ENCODE results near the gene PPP3R1. TPM values are rescaled to one million over a fixed set of nuclear protein-coding genes. Genes with fewer than 3 reads are reported as not detected.

Gene PPP3R1
- total and polyA plus RNA-seq, 2 of the 8 experiments (the other 6 are each of a cell fraction or from before 2014, with no cell fraction given): 9.3 to 85.1 TPM

DNA sequence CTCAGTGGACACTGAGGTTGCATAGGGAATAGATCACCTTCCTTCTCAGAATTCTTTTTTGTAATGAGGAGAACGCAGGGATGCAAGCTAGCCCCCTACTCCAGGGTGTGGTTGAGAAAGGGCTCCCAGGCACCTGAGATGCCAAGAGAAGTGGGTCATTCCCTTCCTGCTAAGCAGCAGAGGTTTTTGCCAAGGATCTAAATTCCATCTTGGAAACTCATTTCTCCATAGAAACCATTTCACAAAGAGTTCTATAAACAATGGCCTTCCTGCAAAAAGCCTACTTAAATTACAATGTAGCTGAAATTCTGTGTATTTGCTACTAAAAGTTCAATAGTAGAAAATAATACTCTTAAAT, 3.7 kb upstream of the PPP3R1 start (continued):
- TF ChIP-seq, protein P1, sequence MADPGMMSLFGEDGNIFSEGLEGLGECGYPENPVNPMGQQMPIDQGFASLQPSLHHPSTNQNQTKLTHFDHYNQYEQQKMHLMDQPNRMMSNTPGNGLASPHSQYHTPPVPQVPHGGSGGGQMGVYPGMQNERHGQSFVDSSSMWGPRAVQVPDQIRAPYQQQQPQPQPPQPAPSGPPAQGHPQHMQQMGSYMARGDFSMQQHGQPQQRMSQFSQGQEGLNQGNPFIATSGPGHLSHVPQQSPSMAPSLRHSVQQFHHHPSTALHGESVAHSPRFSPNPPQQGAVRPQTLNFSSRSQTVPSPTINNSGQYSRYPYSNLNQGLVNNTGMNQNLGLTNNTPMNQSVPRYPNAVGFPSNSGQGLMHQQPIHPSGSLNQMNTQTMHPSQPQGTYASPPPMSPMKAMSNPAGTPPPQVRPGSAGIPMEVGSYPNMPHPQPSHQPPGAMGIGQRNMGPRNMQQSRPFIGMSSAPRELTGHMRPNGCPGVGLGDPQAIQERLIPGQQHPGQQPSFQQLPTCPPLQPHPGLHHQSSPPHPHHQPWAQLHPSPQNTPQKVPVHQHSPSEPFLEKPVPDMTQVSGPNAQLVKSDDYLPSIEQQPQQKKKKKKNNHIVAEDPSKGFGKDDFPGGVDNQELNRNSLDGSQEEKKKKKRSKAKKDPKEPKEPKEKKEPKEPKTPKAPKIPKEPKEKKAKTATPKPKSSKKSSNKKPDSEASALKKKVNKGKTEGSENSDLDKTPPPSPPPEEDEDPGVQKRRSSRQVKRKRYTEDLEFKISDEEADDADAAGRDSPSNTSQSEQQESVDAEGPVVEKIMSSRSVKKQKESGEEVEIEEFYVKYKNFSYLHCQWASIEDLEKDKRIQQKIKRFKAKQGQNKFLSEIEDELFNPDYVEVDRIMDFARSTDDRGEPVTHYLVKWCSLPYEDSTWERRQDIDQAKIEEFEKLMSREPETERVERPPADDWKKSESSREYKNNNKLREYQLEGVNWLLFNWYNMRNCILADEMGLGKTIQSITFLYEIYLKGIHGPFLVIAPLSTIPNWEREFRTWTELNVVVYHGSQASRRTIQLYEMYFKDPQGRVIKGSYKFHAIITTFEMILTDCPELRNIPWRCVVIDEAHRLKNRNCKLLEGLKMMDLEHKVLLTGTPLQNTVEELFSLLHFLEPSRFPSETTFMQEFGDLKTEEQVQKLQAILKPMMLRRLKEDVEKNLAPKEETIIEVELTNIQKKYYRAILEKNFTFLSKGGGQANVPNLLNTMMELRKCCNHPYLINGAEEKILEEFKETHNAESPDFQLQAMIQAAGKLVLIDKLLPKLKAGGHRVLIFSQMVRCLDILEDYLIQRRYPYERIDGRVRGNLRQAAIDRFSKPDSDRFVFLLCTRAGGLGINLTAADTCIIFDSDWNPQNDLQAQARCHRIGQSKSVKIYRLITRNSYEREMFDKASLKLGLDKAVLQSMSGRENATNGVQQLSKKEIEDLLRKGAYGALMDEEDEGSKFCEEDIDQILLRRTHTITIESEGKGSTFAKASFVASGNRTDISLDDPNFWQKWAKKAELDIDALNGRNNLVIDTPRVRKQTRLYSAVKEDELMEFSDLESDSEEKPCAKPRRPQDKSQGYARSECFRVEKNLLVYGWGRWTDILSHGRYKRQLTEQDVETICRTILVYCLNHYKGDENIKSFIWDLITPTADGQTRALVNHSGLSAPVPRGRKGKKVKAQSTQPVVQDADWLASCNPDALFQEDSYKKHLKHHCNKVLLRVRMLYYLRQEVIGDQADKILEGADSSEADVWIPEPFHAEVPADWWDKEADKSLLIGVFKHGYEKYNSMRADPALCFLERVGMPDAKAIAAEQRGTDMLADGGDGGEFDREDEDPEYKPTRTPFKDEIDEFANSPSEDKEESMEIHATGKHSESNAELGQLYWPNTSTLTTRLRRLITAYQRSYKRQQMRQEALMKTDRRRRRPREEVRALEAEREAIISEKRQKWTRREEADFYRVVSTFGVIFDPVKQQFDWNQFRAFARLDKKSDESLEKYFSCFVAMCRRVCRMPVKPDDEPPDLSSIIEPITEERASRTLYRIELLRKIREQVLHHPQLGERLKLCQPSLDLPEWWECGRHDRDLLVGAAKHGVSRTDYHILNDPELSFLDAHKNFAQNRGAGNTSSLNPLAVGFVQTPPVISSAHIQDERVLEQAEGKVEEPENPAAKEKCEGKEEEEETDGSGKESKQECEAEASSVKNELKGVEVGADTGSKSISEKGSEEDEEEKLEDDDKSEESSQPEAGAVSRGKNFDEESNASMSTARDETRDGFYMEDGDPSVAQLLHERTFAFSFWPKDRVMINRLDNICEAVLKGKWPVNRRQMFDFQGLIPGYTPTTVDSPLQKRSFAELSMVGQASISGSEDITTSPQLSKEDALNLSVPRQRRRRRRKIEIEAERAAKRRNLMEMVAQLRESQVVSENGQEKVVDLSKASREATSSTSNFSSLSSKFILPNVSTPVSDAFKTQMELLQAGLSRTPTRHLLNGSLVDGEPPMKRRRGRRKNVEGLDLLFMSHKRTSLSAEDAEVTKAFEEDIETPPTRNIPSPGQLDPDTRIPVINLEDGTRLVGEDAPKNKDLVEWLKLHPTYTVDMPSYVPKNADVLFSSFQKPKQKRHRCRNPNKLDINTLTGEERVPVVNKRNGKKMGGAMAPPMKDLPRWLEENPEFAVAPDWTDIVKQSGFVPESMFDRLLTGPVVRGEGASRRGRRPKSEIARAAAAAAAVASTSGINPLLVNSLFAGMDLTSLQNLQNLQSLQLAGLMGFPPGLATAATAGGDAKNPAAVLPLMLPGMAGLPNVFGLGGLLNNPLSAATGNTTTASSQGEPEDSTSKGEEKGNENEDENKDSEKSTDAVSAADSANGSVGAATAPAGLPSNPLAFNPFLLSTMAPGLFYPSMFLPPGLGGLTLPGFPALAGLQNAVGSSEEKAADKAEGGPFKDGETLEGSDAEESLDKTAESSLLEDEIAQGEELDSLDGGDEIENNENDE (IDR thresholded peaks at IDR 0.05; ENCODE audit: insufficient replicate concordance, low read length): no peak

Measured in H1 (cell line).